ENCODE results near the gene ZSCAN21.

- TF ChIP-seq CTCF (IDR thresholded peaks at IDR 0.05; ENCODE audit: insufficient read depth, low read depth, low read length) = no peak
- TF ChIP-seq EZH2 (IDR thresholded peaks at IDR 0.05; ENCODE audit: insufficient read depth, low read length) = no peak
These were observed 26.0 kb upstream of the ZSCAN21 start for GRCh38 chr7:100023526-100023925.
